IMR-90 (cell line): Measurements from ENCODE around the gene ADAMTS17. TPM values are rescaled to one million over a fixed set of nuclear protein-coding genes. Genes with fewer than 3 reads are reported as not detected.

Experiments
- ATAC-seq: fragments of 200-7000 bp; cut with Tn5 transposase; 2 replicates; pipeline ENCODE4 v1.9.1; 2020; ENCODE audit warnings: low read depth, mild to moderate bottlenecking, moderate library complexity
- BruUV-seq: library from RNA; stranded (reverse); fragments of 400-500 nt; replicated peaks from 2 replicates; lab custom pipeline; 2021; lab: Mats Ljungman, UMichigan
- CTCF ChIA-PET: fragments of 300-600 bp; formaldehyde crosslinking; extraction: SDS; loops from one replicate; lab custom pipeline; 2021; ENCODE audit warnings: antibody characterized with exemption; lab: Yijun Ruan, JAX
- POLR2A ChIA-PET: fragments of 300-600 bp; sonication (Branson Sonifier 250); formaldehyde crosslinking; loops from one replicate; lab custom pipeline; 2022; ENCODE audit warnings: antibody characterized with exemption; ENCODE audit not compliant: unreplicated experiment; lab: Charles Lee
- DNase-seq: peaks from one replicate; pipeline ENCODE4 v3.0.0; 2013
- H2AFZ ChIP-seq: replicated peaks from 2 replicates; pipeline ENCODE3; 2013; ENCODE audit warnings: low read length, mild to moderate bottlenecking; ENCODE audit not compliant: poor library complexity
- H2AK5ac ChIP-seq: 2 replicates; pipeline ENCODE4 v1.6.1; 2013; ENCODE audit warnings: low read depth, low read length, inconsistent platforms
- H2AK9ac ChIP-seq: replicated peaks from 2 replicates; pipeline ENCODE3; 2013; ENCODE audit warnings: mild to moderate bottlenecking, low read depth, low read length, moderate library complexity; ENCODE audit not compliant: poor library complexity
- H2BK120ac ChIP-seq: 2 replicates; pipeline ENCODE4 v1.6.1; 2013; ENCODE audit warnings: low read depth, low read length, inconsistent platforms
- H2BK15ac ChIP-seq: 3 replicates; pipeline ENCODE4 v1.6.1; 2013; ENCODE audit warnings: low read depth, low read length, inconsistent platforms
- H2BK20ac ChIP-seq: 2 replicates; pipeline ENCODE4 v1.6.1; 2013; ENCODE audit warnings: low read depth, mild to moderate bottlenecking, inconsistent platforms, low read length, moderate library complexity
- H2BK5ac ChIP-seq: 2 replicates; pipeline ENCODE4 v1.6.1; 2013; ENCODE audit warnings: mild to moderate bottlenecking, low read depth, low read length, inconsistent platforms; ENCODE audit not compliant: poor library complexity, severe bottlenecking
- H3K14ac ChIP-seq: replicated peaks from 2 replicates; pipeline ENCODE4 v1.6.1; 2013; ENCODE audit warnings: low read depth, low read length, inconsistent platforms
- H3K18ac ChIP-seq: 2 replicates; pipeline ENCODE4 v1.6.1; 2013; ENCODE audit warnings: low read depth, low read length, control low read depth
- H3K23ac ChIP-seq: 2 replicates; pipeline ENCODE4 v1.6.1; 2013; ENCODE audit warnings: low read depth, low read length, inconsistent platforms
- H3K27ac ChIP-seq: 2 replicates; pipeline ENCODE4 v1.5.1; 2013; ENCODE audit warnings: mild to moderate bottlenecking, control low read depth, low read length; ENCODE audit not compliant: insufficient read depth
- H3K27me3 ChIP-seq: 2 replicates; pipeline ENCODE4 v1.6.1; 2013; ENCODE audit warnings: low read length; ENCODE audit not compliant: control insufficient read depth, insufficient read depth
- H3K36me3 ChIP-seq: 2 replicates; pipeline ENCODE4 v1.6.1; 2013; ENCODE audit warnings: low read length, mixed read lengths; ENCODE audit not compliant: control insufficient read depth, insufficient read depth
- H3K4ac ChIP-seq: 2 replicates; pipeline ENCODE4 v1.6.1; 2013; ENCODE audit warnings: low read depth, low read length, inconsistent platforms
- H3K4me1 ChIP-seq: 2 replicates; pipeline ENCODE4 v1.6.1; 2013; ENCODE audit warnings: low read length, mixed read lengths; ENCODE audit not compliant: control insufficient read depth, insufficient read depth
- H3K4me2 ChIP-seq: 2 replicates; pipeline ENCODE4 v1.6.1; 2013; ENCODE audit warnings: low read depth, mild to moderate bottlenecking, control low read depth, low read length, moderate library complexity
- H3K4me3 ChIP-seq: 2 replicates; pipeline ENCODE4 v1.5.1; 2013; ENCODE audit warnings: low read depth, mild to moderate bottlenecking, control low read depth, low read length, moderate library complexity; ENCODE audit not compliant: insufficient read depth
- H3K56ac ChIP-seq: 2 replicates; pipeline ENCODE4 v1.6.1; 2013; ENCODE audit warnings: low read length, inconsistent platforms; ENCODE audit not compliant: insufficient read depth; ENCODE audit errors: extremely low read depth
- H3K79me1 ChIP-seq, 2 experiments: 2 replicates each; pipeline ENCODE4 v1.6.1; 2013; ENCODE audit warnings: low read length in 2 of 2, inconsistent platforms in 1 of 2, low read depth in 1 of 2
- H3K9ac ChIP-seq: 2 replicates; pipeline ENCODE4 v1.6.1; 2013; ENCODE audit warnings: low read depth, low read length, control low read depth
- H3K9me1 ChIP-seq: 2 replicates; pipeline ENCODE4 v1.6.1; 2013; ENCODE audit warnings: low read length, inconsistent platforms; ENCODE audit not compliant: insufficient read depth
- H3K9me3 ChIP-seq: 2 replicates; pipeline ENCODE4 v1.6.1; 2013; ENCODE audit warnings: low read length; ENCODE audit not compliant: control insufficient read depth, insufficient read depth
- H4K20me1 ChIP-seq: 2 replicates; pipeline ENCODE4 v1.6.1; 2013; ENCODE audit warnings: low read length, inconsistent platforms; ENCODE audit not compliant: insufficient read depth
- H4K5ac ChIP-seq: 2 replicates; pipeline ENCODE4 v1.6.1; 2013; ENCODE audit warnings: mild to moderate bottlenecking, low read depth, low read length, control low read depth
- H4K8ac ChIP-seq, 2 experiments: 2 replicates each; pipeline ENCODE4 v1.6.1; 2013; ENCODE audit warnings: low read depth in 2 of 2, low read length in 2 of 2, control low read depth in 1 of 2, inconsistent platforms in 1 of 2
- H4K91ac ChIP-seq: 2 replicates; pipeline ENCODE4 v1.6.1; 2013; ENCODE audit warnings: low read depth, low read length, inconsistent platforms; ENCODE audit not compliant: insufficient read depth
- BHLHE40 ChIP-seq: fragments of 150-350 bp; IDR thresholded peaks from 2 replicates; pipeline ENCODE4 v1.6.1; 2016; ENCODE audit warnings: mild to moderate bottlenecking, low read depth, low read length
- CEBPB ChIP-seq: IDR thresholded peaks from 2 replicates; pipeline ENCODE4 v1.6.1; 2012; ENCODE audit warnings: low read depth, low read length, improper control_type of control experiment
- CHD1 ChIP-seq: IDR thresholded peaks from 2 replicates; pipeline ENCODE4 v1.6.1; 2012; ENCODE audit warnings: low read depth, low read length, improper control_type of control experiment
- CTCF ChIP-seq: conservative IDR thresholded peaks from 2 replicates; pipeline ENCODE4 v1.5.1; 2012; ENCODE audit warnings: mild to moderate bottlenecking, low read depth, low read length, improper control_type of control experiment
- FOS ChIP-seq: fragments of 150-350 bp; IDR thresholded peaks from 2 replicates; pipeline ENCODE4 v1.6.1; 2016; ENCODE audit warnings: low read depth, low read length
- MAFK ChIP-seq: IDR thresholded peaks from 2 replicates; pipeline ENCODE4 v1.6.1; 2012; ENCODE audit warnings: low read depth, low read length, improper control_type of control experiment
- MAZ ChIP-seq: IDR thresholded peaks from 2 replicates; pipeline ENCODE4 v1.6.1; 2012; ENCODE audit warnings: low read depth, mild to moderate bottlenecking, low read length, improper control_type of control experiment, moderate library complexity, borderline replicate concordance
- MXI1 ChIP-seq: IDR thresholded peaks from 2 replicates; pipeline ENCODE4 v1.6.1; 2012; ENCODE audit warnings: low read depth, mild to moderate bottlenecking, low read length, moderate library complexity, borderline replicate concordance
- NFE2L2 ChIP-seq: fragments of 150-350 bp; IDR thresholded peaks from 2 replicates; pipeline ENCODE4 v1.6.1; 2016; ENCODE audit warnings: low read depth, mild to moderate bottlenecking, low read length
- POLR2A ChIP-seq: IDR thresholded peaks from 2 replicates; pipeline ENCODE4 v1.6.1; 2012; ENCODE audit warnings: mild to moderate bottlenecking, low read depth, low read length
- RAD21 ChIP-seq: IDR thresholded peaks from 2 replicates; pipeline ENCODE4 v1.6.1; 2012; ENCODE audit warnings: low read length, improper control_type of control experiment
- SMC3 ChIP-seq: fragments of 150-350 bp; IDR thresholded peaks from 2 replicates; pipeline ENCODE4 v1.6.1; 2016; ENCODE audit warnings: low read depth, mild to moderate bottlenecking, antibody characterized with exemption, low read length, moderate library complexity
- whole genome bisulfite sequencing, 2 experiments: methylation state at CpG; one replicate each; pipeline versions ENCODE4 v1.1.5 to v1.1.7; 2013; ENCODE audit warnings: missing lambda C conversion rate in 2 of 2; ENCODE audit not compliant: insufficient read length in 1 of 2; ENCODE audit errors: extremely low coverage in 2 of 2; 5-methylcytosine and 5-hydroxymethylcytosine counted together
- dilution Hi-C: fragments of 300-500 bp; cut with HindIII; formaldehyde crosslinking; loops from one replicate; pipeline ENCODE4 v1.14.3; 2018; ENCODE audit warnings: low sequenced_read_pairs; ENCODE audit not compliant: unreplicated experiment
- in situ Hi-C: fragments of 300-500 bp; cut with MboI; formaldehyde crosslinking; loops from 3 replicates; pipeline ENCODE4 v1.14.3; 2019; ENCODE audit warnings: low sequenced_read_pairs, inconsistent platforms, mixed read lengths
- intact Hi-C: fragments of 100-400 bp; cut with micrococcal nuclease; formaldehyde crosslinking; loops from 2 replicates; pipeline ENCODE4 v1.10.0; 2022
- polyA plus RNA-seq, 3 experiments: library from polyadenylated mRNA; depleted of rRNA; stranded (reverse); fragments of >200 nt; gene quantifications; 2 replicates each; pipeline ENCODE4 v1.2.3, GENCODE V29; 2012; ENCODE audit warnings: low replicate concordance in 1 of 3
- total RNA-seq: library from RNA; depleted of rRNA; stranded (reverse); fragments of >200 nt; gene quantifications from 2 replicates; pipeline ENCODE4 v1.2.3, GENCODE V29; 2012
- TF ChIP-seq, protein P1 (sequence below): fragments of 150-350 bp; IDR thresholded peaks from 2 replicates; pipeline ENCODE4 v1.6.1; 2016; ENCODE audit warnings: low read depth, mild to moderate bottlenecking, low read length, moderate library complexity, borderline replicate concordance

The ADAMTS17 gene
- total and polyA plus RNA-seq, 2 of the 4 experiments (the other 2 are of a cell fraction): 0.03 TPM; not detected in 1

- no peak for TF ChIP-seq POLR2A
These were observed 244.2 kb downstream of the ADAMTS17 start (continued) for GRCh38 chr15:100097342-100098127.

GRCh38 chr15:100096700-100097099 lies 245.1 kb downstream of the ADAMTS17 start:
- Histone ChIP-seq H2BK15ac (no peak overlapping the region), H3K9me3 (peaks cover 3% of the 10 kb centered on the region; the same call in 1 of the 2 replicates), H4K8ac (no peak overlapping the region), H3K4me2 (no peak overlapping the region), H3K27me3 (no peaks in the 10 kb centered on the region), H2AK9ac (no peak overlapping the region), H3K9ac (no peak overlapping the region), H3K4me3 (no peak overlapping the region), H3K56ac (no peak overlapping the region), H4K5ac (no peak overlapping the region), H2BK120ac (no peak overlapping the region; the same call in 1 of the 2 replicates), H2BK5ac (no peak overlapping the region), H3K79me1 (no peaks in the 10 kb centered on the region), H2AK5ac (no peak overlapping the region), H3K27ac (no peak overlapping the region), H4K91ac (no peak overlapping the region; the same call in 1 of the 2 replicates), H3K9me1 (peaks cover 24% of the 10 kb centered on the region), H2BK20ac (no peak overlapping the region), H3K36me3 (no peaks in the 10 kb centered on the region), H3K4me1 (peaks cover 12% of the 10 kb centered on the region), H3K14ac (no peak overlapping the region), H2AFZ (no peak overlapping the region), H3K23ac (no peak overlapping the region), H3K18ac (no peak overlapping the region), H3K4ac (no peak overlapping the region; the same call in 1 of the 2 replicates), H4K20me1 (no peaks in the 10 kb centered on the region)
- WGBS, 2 experiments: no CpG with 5 or more reads among the region's 4 CpGs
- intact Hi-C loops: no loop called here
- TF ChIP-seq BHLHE40: no peak
- no peak for TF ChIP-seq CEBPB
- no peak for TF ChIP-seq MAFK
- no peak for TF ChIP-seq MAZ
- TF ChIP-seq CHD1: no peak
- no peak for TF ChIP-seq NFE2L2
- TF ChIP-seq FOS: no peak
- TF ChIP-seq CTCF: no peak
- no peak for TF ChIP-seq RAD21
- TF ChIP-seq, protein P1, sequence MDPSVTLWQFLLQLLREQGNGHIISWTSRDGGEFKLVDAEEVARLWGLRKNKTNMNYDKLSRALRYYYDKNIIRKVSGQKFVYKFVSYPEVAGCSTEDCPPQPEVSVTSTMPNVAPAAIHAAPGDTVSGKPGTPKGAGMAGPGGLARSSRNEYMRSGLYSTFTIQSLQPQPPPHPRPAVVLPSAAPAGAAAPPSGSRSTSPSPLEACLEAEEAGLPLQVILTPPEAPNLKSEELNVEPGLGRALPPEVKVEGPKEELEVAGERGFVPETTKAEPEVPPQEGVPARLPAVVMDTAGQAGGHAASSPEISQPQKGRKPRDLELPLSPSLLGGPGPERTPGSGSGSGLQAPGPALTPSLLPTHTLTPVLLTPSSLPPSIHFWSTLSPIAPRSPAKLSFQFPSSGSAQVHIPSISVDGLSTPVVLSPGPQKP: no peak
- TF ChIP-seq SMC3: no peak
- no peak for TF ChIP-seq MXI1
- TF ChIP-seq POLR2A: no peak
- POLR2A ChIA-PET: no interaction called here
- no TSS peak for BruUV-seq
- no peak for ATAC-seq
- DNase-seq: no peak
- CTCF ChIA-PET: no interaction called here
- dilution Hi-C loops: no loop called here
- in situ Hi-C loops: no loop called here
